OCI-LY1 (cell line): ENCODE data around the gene THAP6.
"Not testable (repeated sequence)": the region's sequence is repeated elsewhere in the genome, so short reads cannot be mapped to it uniquely, and the experiment has no call there.

Source experiments
- CTCF ChIP-seq: fragments of 200-600 bp; sonication (generic), shearing (Covaris generic); IDR thresholded peaks from 2 replicates; pipeline ENCODE4 v1.5.1; 2017; ENCODE audit warnings: mild to moderate bottlenecking, antibody characterized with exemption, low read length, moderate library complexity, mixed read lengths
- EZH2 ChIP-seq: fragments of 200-600 bp; sonication (generic), shearing (Covaris generic); IDR thresholded peaks from 2 replicates; pipeline ENCODE4 v1.8.0; 2017; ENCODE audit warnings: borderline replicate concordance, mixed run types, mild to moderate bottlenecking, antibody characterized with exemption, low read length, moderate library complexity, mixed read lengths

- TF ChIP-seq CTCF, EZH2: not testable (repeated sequence)
Measured at GRCh38 chr4:75537308-75537707, 23.0 kb downstream of the THAP6 start.
